ENCODE measurements around the gene TBC1D9.
"Not testable (repeated sequence)": the region's sequence is repeated elsewhere in the genome, so short reads cannot be mapped to it uniquely, and the experiment has no call there.

TBC1D9 gene

DNA sequence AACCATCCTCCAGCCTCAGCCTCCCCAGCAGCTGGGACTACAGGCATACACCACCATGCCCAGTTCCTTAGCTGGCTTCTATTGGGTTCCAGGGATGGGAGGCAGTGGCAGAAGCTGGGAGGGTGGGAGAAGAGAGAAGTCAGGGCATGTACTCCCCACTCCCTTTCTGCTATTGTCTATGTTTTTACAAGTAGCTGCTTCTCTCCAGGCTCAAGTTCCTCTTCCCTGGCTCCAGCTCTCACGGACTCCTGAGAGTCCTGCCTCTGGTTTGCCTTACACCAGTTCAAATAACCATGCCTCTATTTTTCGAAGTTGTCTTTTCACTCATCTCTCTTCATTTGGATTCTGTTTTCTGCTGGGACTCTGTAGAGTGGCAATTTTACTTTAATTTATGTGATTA, 2.9 kb downstream of the TBC1D9 start:
- TF ChIP-seq, protein P1, sequence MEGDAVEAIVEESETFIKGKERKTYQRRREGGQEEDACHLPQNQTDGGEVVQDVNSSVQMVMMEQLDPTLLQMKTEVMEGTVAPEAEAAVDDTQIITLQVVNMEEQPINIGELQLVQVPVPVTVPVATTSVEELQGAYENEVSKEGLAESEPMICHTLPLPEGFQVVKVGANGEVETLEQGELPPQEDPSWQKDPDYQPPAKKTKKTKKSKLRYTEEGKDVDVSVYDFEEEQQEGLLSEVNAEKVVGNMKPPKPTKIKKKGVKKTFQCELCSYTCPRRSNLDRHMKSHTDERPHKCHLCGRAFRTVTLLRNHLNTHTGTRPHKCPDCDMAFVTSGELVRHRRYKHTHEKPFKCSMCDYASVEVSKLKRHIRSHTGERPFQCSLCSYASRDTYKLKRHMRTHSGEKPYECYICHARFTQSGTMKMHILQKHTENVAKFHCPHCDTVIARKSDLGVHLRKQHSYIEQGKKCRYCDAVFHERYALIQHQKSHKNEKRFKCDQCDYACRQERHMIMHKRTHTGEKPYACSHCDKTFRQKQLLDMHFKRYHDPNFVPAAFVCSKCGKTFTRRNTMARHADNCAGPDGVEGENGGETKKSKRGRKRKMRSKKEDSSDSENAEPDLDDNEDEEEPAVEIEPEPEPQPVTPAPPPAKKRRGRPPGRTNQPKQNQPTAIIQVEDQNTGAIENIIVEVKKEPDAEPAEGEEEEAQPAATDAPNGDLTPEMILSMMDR (IDR thresholded peaks at IDR 0.05; ENCODE audit: low read depth, low read length) = no peak
- no peak overlapping the region for H3K4me3 ChIP-seq (ENCODE audit: low read depth, low read length)

DNA sequence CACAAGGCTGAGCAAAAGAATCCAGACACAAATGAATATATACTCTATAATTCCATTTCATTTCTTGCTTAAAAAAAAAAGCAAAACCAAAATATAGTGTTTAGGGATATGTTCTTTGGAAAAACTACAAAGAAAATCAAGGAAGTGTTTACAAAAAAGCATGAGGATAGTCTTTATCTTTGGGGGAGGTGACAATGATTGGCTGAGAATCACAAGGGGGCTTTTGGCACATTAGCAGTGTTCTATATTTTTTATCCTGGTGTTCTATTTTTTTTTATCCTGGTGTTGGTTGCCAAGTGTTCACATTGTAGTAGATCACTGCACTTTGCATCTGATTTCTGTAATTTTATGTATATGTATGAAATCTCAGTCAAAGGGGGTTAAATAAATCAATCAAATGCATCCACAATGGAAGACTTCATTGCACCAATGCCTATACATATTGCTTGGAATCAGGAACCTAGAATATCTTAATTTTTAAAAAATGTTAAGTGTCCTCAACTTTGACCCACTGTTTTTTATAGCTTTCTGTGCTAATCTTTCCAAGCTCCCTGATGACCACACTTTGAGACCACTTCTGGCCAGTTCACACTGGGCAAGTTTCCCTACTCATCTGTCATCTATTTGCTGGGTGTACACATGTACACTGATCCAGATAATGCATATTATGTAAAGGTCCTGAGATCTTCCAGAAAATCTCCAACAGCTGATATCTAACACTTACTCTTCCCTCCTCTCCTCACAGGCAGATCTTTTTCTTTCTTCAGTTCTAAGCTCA, 3.7 kb downstream of the TBC1D9 start:
- H3K4me3 ChIP-seq (ENCODE audit: low read depth, low read length) = no peak overlapping the region
- TF ChIP-seq, protein P1 (IDR thresholded peaks at IDR 0.05; ENCODE audit: low read depth, low read length) = no peak

- TF ChIP-seq, protein P1 (IDR thresholded peaks at IDR 0.05; ENCODE audit: low read depth, low read length) = no peak
- no peak overlapping the region for H3K4me3 ChIP-seq (ENCODE audit: low read depth, low read length)
Measured at GRCh38 chr4:140750470-140750869, 5.7 kb downstream of the TBC1D9 start.

DNA sequence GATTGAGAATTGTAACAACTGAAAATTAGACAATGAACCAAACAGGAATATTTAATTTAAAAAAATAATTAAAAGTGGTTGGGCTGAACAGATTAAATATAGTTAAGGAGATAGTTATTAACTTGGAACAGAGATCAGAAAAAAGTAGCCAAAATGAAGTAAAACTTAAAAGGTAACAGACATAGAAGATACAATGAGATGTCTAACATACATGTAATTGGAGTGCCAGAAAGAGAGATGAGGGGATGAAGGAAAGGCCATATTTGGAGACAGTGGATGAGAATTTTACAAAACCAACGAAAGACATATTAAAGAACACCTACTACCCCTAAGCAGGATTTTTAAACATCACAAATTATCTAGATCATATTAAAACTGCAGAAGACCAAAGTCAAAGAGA, 8.0 kb downstream of the TBC1D9 start:
- no peak overlapping the region for H3K4me3 ChIP-seq (ENCODE audit: low read depth, low read length)
- TF ChIP-seq, protein P1 (IDR thresholded peaks at IDR 0.05; ENCODE audit: low read depth, low read length) = no peak

DNA sequence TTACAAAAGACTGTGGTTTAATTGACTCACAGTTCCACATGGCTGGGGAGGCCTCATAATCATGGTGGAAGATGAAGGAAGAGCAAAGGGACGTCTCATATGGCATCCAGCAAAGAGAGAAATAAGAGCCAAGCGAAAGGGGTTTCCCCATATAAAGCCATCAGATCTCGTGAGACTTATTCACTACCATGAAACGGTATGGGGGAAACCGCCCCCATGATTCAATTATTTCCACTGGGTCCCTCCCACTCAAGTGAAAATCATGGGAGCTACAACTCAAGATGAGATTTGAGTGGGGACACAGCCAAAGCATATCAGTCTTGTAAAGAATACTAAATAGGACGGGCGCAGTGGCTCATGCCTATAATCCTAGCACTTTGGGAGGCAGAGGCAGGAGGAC, 9.6 kb downstream of the TBC1D9 start:
- not testable (repeated sequence) for H3K4me3 ChIP-seq (ENCODE audit: low read depth, low read length)

DNA sequence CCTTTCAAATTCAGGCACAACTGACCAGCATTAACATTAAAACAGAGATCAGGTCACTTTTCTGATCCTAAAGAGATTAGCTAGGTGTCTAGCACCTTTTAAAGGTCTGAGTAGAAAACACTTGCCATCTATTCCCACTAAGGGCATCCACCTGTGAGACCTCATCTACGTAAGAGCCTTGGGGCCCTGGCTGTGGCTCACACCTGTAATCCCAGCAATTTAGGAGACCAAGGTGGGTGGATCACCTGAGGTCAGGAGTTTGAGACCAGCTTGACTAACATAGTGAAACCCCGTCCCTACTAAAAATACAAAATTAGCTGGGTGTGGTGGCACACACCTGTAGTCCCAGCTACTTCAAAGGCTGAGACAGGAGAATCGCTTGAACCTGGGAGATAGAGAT, 11.8 kb downstream of the TBC1D9 start:
- H3K4me3 ChIP-seq (ENCODE audit: low read depth, low read length) = no peak overlapping the region
- TF ChIP-seq, protein P1 (IDR thresholded peaks at IDR 0.05; ENCODE audit: low read depth, low read length) = no peak

GRCh38 chr4:140743194-140743931, 12.8 kb downstream of the TBC1D9 start:
- TF ChIP-seq, protein P1 (IDR thresholded peaks at IDR 0.05; ENCODE audit: low read depth, low read length) = no peak
- H3K4me3 ChIP-seq (ENCODE audit: low read depth, low read length) = no peak overlapping the region

Data from WI38 (cell line).